ENCODE data around the gene PPP3R2.

PPP3R2 gene

GRCh38 chr9:101567725-101568350 is 26.9 kb downstream of the PPP3R2 start:
- no peaks in the 10 kb centered on the region for H3K79me2 ChIP-seq
- no peaks in the 10 kb centered on the region for H3K9me3 ChIP-seq (ENCODE audit: control insufficient read depth, low read length)

DNA sequence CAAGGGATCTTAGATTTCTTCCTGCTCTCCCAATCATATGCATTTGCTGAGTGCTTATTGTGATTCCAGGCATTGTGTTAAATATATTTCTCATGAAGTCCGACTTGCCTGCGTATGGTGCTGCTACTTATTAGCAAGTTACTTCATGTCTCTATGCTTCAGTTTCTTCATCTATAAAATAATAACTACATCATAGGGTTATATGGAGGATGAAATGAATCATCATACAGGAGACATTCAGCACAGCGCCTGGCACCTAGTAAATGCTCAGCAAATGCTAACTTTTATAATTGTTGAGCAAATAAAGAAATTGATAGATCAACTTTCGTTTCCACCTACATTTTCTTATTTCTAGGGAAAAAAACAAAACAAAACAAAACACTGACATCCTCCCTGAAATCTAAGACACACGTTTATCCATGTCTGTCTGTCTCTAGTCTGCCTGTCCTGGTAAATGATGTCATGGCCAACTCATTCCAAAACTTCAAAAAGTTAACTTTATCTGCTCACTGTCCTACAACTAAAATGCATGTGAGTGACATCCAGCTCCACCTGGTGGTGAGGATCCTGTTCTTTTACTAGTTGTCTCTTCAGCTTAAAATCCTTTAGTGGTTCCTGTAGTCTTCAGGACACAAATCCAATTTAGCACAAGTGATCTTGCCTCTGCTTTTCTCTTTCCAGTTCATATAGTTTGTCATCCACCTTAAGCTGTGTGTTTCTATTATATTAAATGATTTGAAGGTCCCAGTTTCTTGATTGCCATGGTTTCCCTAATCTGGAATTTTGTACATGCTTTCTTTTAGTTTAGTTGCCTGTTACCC is 27.7 kb downstream of the PPP3R2 start:
- no peak overlapping the region for H3K9ac ChIP-seq
- H3K79me2 ChIP-seq, result no peaks in the 10 kb centered on the region
- H3K4me1 ChIP-seq, result peaks cover 4% of the 10 kb centered on the region
- H3K36me3 ChIP-seq (ENCODE audit: control insufficient read depth, insufficient read depth, low read length), result no peaks in the 10 kb centered on the region
- H3K27me3 ChIP-seq (ENCODE audit: control insufficient read depth, insufficient read depth, low read length), result no peaks in the 10 kb centered on the region
- H3K9me3 ChIP-seq (ENCODE audit: control insufficient read depth, low read length), result no peaks in the 10 kb centered on the region
- TF ChIP-seq, protein P1, sequence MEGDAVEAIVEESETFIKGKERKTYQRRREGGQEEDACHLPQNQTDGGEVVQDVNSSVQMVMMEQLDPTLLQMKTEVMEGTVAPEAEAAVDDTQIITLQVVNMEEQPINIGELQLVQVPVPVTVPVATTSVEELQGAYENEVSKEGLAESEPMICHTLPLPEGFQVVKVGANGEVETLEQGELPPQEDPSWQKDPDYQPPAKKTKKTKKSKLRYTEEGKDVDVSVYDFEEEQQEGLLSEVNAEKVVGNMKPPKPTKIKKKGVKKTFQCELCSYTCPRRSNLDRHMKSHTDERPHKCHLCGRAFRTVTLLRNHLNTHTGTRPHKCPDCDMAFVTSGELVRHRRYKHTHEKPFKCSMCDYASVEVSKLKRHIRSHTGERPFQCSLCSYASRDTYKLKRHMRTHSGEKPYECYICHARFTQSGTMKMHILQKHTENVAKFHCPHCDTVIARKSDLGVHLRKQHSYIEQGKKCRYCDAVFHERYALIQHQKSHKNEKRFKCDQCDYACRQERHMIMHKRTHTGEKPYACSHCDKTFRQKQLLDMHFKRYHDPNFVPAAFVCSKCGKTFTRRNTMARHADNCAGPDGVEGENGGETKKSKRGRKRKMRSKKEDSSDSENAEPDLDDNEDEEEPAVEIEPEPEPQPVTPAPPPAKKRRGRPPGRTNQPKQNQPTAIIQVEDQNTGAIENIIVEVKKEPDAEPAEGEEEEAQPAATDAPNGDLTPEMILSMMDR (IDR thresholded peaks at IDR 0.05), result no peak
- H3K4me2 ChIP-seq (ENCODE audit: low read length), result no peak overlapping the region
- no peak overlapping the region for H3K4me3 ChIP-seq (ENCODE audit: low read depth, low read length)
- H2AFZ ChIP-seq, result no peak overlapping the region
- H3K27ac ChIP-seq, result no peak overlapping the region

More at GRCh38 chr9:101567725-101568350, 26.9 kb downstream of the PPP3R2 start:
- no peak overlapping the region for H3K27ac ChIP-seq
- no peaks in the 10 kb centered on the region for H3K27me3 ChIP-seq (ENCODE audit: control insufficient read depth, insufficient read depth, low read length)
- TF ChIP-seq, protein P1 (IDR thresholded peaks at IDR 0.05), result no peak
- no peak overlapping the region for H3K4me3 ChIP-seq (ENCODE audit: low read depth, low read length)
- H2AFZ ChIP-seq, result no peak overlapping the region
- peaks cover 4% of the 10 kb centered on the region for H3K4me1 ChIP-seq
- H3K9ac ChIP-seq, result no peak overlapping the region
- no peaks in the 10 kb centered on the region for H3K36me3 ChIP-seq (ENCODE audit: control insufficient read depth, insufficient read depth, low read length)
- no peak overlapping the region for H3K4me2 ChIP-seq (ENCODE audit: low read length)

DNA sequence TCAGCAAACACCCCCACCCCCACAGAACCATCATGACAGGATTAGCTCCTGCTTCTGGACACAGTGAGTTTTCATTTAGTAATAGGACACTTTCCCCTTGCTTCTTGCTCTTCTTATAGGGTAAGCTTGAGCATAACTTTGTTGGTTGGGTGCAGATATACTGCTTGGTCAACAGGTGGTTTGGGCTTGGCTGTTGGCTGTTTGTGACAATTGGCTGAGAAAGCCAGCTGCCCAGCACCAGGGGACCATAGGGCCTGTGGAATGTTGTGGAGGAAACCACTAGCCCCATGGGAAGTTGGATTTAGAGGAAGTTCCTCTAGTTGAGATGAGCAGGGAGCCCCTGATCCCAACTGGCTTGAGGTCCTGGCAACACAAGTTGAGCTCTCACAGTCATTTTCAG is 30.5 kb downstream of the PPP3R2 start:
- no peaks in the 10 kb centered on the region for H3K36me3 ChIP-seq (ENCODE audit: control insufficient read depth, insufficient read depth, low read length)

DNA sequence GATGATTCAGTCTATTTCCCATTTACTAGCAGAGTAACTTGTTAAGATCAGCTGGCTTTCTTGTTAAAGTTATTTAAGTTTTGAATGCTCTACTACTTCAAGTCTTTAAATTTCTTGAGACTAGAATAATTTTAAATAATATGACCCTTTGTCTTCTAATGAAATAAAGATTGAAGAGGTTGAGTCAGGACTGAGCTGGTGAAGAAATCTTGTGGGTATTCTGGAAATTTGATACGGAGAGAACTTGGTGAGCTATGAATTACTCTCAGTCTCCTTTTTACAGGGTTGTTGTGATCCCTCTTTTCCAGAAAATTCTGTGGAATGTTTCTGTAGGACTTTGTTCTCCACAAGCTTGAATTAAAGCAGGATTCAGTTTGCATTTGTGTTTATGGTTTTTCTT is 31.8 kb downstream of the PPP3R2 start:
- Histone ChIP-seq H3K4me1 (no peaks in the 10 kb centered on the region), H3K4me3 (ENCODE audit: low read depth, low read length) (no peak overlapping the region), H3K36me3 (ENCODE audit: control insufficient read depth, insufficient read depth, low read length) (no peaks in the 10 kb centered on the region), H3K27ac (no peak overlapping the region), H3K79me2 (no peaks in the 10 kb centered on the region), H2AFZ (no peak overlapping the region), H3K4me2 (ENCODE audit: low read length) (no peak overlapping the region), H3K9me3 (ENCODE audit: control insufficient read depth, low read length) (no peaks in the 10 kb centered on the region), H3K27me3 (ENCODE audit: control insufficient read depth, insufficient read depth, low read length) (no peaks in the 10 kb centered on the region), H3K9ac (no peak overlapping the region)
- TF ChIP-seq, protein P1 (IDR thresholded peaks at IDR 0.05), result no peak

More for the DNA sequence above, 30.5 kb downstream of the PPP3R2 start:
- Histone ChIP-seq H3K4me3 (ENCODE audit: low read depth, low read length) (no peak overlapping the region), H3K9me3 (ENCODE audit: control insufficient read depth, low read length) (no peaks in the 10 kb centered on the region), H3K27me3 (ENCODE audit: control insufficient read depth, insufficient read depth, low read length) (no peaks in the 10 kb centered on the region), H3K79me2 (no peaks in the 10 kb centered on the region), H3K4me2 (ENCODE audit: low read length) (no peak overlapping the region), H3K27ac (no peak overlapping the region), H3K9ac (no peak overlapping the region), H3K4me1 (no peaks in the 10 kb centered on the region), H2AFZ (no peak overlapping the region)
- TF ChIP-seq, protein P1 (IDR thresholded peaks at IDR 0.05), result no peak

Measured in parathyroid adenoma (tissue), 2 donors.